ENCODE results near the gene KRT36. TPM values are rescaled to one million over a fixed set of nuclear protein-coding genes. Genes with fewer than 3 reads are reported as not detected.

The KRT36 gene
- total and polyA plus RNA-seq, 2 experiments from 2014 or later: not detected

GRCh38 chr17:41484920-41485904, 4.5 kb downstream of the KRT36 start:
- Histone ChIP-seq H3K4me3 (no peak overlapping the region), H3K36me3 (ENCODE audit: insufficient read depth) (no peaks in the 10 kb centered on the region), H3K4me2 (no peak overlapping the region), H3K4me1 (ENCODE audit: insufficient read depth) (no peaks in the 10 kb centered on the region), H2AFZ (no peak overlapping the region), H3K9me2 (ENCODE audit: insufficient read depth) (no peaks in the 10 kb centered on the region), H3K79me2 (replicated peaks; ENCODE audit: insufficient read depth) (no peaks in the 10 kb centered on the region), H4K20me1 (replicated peaks; ENCODE audit: insufficient read depth) (no peaks in the 10 kb centered on the region), H3K27me3 (ENCODE audit: insufficient read depth) (no peaks in the 10 kb centered on the region), H3K27ac (ENCODE audit: low read depth) (no peak overlapping the region), H3F3A (replicated peaks; ENCODE audit: low read depth) (no peaks in the 10 kb centered on the region)
- no peaks in the 10 kb centered on the region for H3K36me3 Mint-ChIP-seq (ENCODE audit: low read depth)
- no peak overlapping the region for H3K27ac Mint-ChIP-seq
- DNase-seq (ENCODE audit: low spot score): no peak
- TF ChIP-seq STAT1 (IDR thresholded peaks at IDR 0.05; ENCODE audit: unreplicated experiment) (no peak), JUNB (IDR thresholded peaks at IDR 0.05; ENCODE audit: unreplicated experiment) (no peak), EZH2 (IDR thresholded peaks at IDR 0.05; ENCODE audit: low read depth, unreplicated experiment) (no peak), CREB1 (CRISPR knock-in tag; IDR thresholded peaks at IDR 0.05; ENCODE audit: low read depth) (no peak), ZNF331 (CRISPR knock-in tag; IDR thresholded peaks at IDR 0.05; ENCODE audit: low read depth) (no peak), NANOG (IDR thresholded peaks at IDR 0.05; ENCODE audit: borderline replicate concordance) (no peak)
- TF ChIP-seq, protein P1, sequence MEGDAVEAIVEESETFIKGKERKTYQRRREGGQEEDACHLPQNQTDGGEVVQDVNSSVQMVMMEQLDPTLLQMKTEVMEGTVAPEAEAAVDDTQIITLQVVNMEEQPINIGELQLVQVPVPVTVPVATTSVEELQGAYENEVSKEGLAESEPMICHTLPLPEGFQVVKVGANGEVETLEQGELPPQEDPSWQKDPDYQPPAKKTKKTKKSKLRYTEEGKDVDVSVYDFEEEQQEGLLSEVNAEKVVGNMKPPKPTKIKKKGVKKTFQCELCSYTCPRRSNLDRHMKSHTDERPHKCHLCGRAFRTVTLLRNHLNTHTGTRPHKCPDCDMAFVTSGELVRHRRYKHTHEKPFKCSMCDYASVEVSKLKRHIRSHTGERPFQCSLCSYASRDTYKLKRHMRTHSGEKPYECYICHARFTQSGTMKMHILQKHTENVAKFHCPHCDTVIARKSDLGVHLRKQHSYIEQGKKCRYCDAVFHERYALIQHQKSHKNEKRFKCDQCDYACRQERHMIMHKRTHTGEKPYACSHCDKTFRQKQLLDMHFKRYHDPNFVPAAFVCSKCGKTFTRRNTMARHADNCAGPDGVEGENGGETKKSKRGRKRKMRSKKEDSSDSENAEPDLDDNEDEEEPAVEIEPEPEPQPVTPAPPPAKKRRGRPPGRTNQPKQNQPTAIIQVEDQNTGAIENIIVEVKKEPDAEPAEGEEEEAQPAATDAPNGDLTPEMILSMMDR (conservative IDR thresholded peaks at IDR 0.05; ENCODE audit: low read depth in 2 of 2): no peak
- TF ChIP-seq, protein P2, sequence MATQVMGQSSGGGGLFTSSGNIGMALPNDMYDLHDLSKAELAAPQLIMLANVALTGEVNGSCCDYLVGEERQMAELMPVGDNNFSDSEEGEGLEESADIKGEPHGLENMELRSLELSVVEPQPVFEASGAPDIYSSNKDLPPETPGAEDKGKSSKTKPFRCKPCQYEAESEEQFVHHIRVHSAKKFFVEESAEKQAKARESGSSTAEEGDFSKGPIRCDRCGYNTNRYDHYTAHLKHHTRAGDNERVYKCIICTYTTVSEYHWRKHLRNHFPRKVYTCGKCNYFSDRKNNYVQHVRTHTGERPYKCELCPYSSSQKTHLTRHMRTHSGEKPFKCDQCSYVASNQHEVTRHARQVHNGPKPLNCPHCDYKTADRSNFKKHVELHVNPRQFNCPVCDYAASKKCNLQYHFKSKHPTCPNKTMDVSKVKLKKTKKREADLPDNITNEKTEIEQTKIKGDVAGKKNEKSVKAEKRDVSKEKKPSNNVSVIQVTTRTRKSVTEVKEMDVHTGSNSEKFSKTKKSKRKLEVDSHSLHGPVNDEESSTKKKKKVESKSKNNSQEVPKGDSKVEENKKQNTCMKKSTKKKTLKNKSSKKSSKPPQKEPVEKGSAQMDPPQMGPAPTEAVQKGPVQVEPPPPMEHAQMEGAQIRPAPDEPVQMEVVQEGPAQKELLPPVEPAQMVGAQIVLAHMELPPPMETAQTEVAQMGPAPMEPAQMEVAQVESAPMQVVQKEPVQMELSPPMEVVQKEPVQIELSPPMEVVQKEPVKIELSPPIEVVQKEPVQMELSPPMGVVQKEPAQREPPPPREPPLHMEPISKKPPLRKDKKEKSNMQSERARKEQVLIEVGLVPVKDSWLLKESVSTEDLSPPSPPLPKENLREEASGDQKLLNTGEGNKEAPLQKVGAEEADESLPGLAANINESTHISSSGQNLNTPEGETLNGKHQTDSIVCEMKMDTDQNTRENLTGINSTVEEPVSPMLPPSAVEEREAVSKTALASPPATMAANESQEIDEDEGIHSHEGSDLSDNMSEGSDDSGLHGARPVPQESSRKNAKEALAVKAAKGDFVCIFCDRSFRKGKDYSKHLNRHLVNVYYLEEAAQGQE (IDR thresholded peaks at IDR 0.05; ENCODE audit: unreplicated experiment): no peak
- ATAC-seq: no peak
- peaks cover 25% of the 10 kb centered on the region for H3K27me3 Mint-ChIP-seq (ENCODE audit: insufficient read depth, low read depth, poor library complexity)
- no peak overlapping the region for H3K4me3 Mint-ChIP-seq
- no peaks in the 10 kb centered on the region for H3K9me3 Mint-ChIP-seq
- no peaks in the 10 kb centered on the region for H3K4me1 Mint-ChIP-seq
